NCI-H345 (cell line): ENCODE measurements around the gene SLC19A1.

Experiments used
- DNase-seq: peaks from one replicate; lab custom pipeline; 2025; lab: John Stamatoyannopoulos, UW

The SLC19A1 gene

DNA sequence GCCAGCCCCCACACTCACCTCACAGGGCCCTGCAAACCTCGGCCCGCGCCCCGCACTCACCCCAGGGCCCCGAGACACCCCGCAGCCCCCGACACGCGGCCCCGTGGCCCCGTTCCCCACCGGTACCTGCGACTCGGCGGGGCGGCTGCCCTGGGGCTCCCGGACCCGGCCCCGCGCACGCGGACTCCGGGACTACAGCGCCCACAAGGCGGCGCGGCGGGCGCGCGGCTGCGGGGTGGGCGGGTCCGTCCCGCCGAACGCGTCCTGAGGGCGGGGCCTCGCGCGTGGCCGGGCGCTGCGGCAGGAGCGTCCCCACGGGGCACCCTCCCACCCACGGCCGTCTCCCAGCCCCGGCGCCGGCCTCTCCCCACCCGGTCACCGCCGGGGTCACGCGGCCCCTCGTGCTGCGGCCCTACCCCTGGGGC is at the start of gene SLC19A1:
TSS of gene SLC19A1 (minus strand) at position 199 of the 425 bp plus-strand sequence. CDS start 4,481 bp downstream, outside the sequence.
- peak; percentile 64 for DNase-seq

DNA sequence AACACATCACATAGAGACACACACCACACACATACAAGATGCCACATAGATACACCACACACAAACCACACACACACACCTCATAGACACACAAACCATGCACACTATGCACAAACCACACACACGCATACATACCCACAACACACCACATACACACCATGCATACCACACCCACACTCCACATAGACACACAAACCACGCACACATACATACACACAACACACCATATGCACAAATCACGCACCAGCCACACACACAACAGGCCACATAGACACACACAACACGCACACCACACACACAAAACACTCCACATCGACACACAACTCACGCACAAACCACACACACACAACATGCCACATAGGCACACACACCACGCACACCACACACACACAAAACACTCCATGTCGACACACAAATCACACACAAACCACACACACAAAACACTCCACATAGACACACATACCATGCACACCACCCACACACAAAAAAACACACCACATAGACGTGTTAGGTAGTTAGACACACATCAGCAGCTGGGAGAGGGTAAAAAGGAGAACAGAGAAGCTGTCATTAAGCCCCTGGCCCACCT is 49.5 kb upstream of the SLC19A1 start:
- DNase-seq = no peak

DNA sequence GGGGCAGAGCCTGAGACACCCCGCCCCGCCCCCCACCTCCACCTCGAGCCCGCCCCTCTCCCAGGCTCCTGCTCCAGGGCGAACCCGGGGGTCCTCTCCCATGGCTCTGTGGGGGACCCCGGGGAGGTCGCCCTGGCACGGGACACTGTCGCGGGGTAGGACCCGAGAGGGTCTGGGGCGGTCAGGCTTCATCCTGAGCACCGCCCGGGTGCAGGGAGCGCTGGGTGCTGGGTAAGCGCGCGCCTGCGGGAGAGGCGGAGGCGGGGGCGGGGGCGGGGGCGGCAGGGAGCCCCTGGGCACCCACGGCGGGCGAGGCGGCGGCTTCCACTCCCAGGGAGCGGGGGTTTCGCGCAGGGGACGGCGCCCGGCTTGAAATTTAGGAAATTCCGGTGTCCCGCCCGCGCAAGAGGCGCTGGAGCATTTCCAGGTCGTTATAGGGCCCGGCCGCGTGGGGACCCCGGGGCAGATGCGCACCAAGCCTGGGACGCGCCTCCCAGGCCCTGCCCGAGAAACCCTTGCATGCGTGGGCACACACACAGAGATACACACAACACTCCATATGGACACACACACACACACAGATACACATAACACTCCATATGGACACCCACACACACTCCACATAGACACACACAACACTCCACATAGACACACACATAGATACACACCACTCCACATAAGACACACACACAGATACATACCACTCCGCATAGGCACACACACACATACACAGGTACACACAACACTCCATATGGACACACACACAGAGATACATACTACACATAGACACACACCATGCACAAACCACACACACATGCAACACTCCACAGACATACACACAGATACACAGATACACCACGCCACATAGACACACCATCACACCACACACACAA is 48.7 kb upstream of the SLC19A1 start:
- peak; percentile 34 for DNase-seq

DNA sequence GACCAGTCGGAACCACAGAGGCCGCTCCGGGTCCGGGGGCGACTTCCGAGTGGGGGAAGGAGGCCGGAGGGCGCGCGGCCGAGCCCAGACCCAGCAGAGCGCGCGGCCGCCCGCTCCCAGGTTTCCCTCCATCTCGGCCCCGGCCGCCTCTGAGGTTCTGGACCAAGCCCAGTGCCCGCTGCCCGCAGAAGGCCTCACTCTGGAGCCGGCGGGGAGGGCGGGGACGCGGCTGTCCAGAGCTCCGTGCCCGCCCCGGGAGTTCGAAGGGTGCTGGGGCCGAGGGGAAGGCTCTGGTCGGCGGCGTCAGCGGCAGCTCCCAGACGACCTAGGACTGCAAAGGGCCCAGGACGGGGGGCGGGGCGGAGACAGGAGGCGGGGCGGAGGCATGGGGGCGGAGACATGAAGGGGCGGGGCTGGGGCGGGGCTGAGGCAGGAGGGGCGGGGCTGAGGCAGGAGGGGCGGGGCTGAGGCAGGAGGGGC is 48.0 kb upstream of the SLC19A1 start:
- DNase-seq = no peak

DNA sequence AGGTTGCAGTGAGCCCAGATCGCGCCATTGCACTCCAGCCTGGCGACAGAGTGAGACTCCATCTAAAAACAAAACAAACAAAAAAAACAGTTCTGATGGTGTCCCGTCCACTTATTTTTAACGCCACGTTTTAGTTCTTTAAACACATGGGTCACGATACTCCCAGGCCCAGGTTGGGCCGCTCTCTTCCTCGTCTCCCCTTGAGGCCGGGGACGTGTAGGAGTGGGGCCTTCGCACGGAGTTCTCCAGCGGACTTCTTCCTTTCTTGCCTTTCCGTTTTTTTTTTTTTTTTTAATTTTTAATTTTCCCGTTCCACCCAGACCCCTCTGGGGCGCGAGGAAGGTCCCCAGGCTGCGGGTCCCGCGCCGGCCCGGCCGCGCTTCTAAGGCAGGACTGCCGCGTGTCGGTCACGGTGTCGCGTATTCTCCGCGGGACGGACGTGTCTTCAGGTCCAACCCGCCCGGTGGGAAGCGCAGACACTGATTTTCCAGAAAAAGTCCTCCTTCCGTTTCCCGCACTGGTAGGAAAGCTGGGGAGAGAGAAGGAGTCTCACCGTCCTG is 47.5 kb upstream of the SLC19A1 start:
- DNase-seq = no peak

DNA sequence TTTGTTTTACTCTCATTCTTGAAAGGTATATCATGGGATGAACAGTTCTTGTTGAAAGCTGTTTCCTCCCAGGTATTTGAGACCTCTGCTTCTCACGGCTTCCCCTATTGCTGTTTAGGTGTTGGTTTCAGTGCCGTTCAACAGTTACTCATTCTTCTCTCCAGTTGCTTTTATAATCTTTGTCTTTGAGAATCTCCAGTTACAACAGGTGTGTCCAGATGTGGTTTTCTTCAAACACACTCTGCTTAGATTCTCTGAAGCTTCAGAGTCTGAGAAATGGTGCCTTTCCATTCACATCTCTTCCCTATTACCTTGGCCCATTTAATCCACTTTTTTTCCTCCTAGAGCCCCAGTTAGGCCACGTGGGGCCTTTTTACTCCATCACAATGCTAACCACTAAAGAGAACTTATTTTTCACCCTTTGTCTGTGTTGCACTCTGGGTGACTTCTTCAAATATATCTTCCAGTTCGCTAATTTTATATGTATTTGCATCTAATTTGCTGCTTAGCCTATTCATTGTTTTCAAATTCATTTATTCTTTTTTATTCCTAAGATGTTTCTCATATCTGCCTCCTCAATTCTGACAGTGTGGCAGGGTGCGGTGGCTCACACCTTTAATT is 46.7 kb upstream of the SLC19A1 start:
- DNase-seq = no peak

DNA sequence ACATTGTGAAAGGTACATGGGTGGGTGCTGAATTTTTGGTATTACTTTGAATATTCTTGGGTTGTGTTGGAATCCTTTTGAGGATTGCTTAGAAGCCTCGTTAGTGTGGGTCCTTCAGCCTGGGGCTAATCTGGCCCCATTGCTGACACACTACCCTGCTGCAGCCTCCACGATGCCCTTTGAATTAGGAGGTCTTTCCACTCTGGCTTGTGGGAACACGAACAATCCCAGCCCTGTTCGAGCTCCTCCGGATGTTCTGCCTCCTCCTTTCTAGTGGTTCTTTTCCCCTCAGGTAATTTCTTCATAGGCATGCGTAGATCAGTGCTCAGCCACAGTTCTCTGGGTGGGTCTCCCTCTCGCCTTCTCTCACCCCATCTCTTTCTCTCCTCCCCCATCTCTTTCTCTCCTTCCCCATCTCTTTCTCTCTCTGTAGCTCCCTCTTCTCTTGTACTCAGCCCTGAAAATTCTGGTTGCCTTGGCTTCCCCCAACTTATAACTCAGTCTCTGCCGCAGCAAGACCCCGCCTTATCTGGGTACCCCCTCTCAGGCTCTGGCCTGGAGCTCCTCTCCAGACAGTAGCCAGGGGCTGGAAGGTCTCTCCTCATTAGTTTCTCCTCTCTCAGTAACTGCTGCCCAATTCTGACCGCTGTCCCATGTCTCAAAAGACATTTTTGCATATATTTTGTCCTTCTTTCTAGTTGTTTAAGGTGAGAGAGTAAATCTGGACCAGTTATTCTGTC is 46.0 kb upstream of the SLC19A1 start:
- no peak for DNase-seq

DNA sequence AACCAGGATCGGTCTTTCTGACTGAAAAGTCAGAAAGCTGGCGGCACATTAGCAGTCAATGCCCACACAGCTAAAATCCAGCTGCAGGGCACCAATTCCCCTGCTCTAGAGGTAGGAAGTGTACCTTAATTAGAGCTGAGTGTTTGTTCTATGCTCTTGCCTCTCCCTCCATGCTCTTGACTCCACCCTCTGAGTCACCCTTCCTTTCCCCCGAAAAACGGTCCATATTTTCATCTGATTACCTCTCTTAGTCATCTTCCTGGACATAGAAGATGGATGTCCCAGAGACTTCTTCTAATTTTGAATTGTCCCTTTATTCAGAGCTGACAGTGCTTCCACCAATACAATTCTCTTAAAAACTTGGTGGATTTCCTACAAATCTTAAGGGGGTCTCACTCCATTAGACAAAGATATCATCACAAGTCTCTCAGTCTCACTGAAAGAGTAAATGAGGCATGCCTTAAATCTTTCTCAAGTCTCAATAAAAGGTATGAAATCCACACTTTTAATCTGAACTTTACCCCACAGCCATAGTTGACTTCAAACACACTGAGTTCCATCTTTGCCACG is 44.1 kb upstream of the SLC19A1 start:
- DNase-seq = no peak

DNA sequence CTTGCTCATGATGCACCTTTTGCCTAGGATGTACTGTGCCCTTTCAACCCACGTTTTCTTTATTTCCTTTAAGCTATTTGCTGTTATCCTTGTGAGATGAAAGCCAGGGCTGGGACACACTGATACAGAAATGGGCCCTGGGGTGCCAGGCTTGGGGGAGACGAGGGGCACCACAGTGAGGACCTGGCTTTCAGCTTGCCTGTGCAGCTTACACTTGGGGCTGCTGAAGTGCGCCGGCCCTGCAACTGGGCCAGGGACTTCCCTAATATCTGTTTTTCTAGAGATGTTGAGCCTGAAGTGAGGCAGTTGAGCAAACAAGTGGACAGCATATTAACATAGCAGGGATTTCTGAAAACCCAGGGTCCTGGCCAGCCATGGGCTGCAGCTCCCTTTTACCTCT is 42.5 kb upstream of the SLC19A1 start:
- no peak for DNase-seq

DNA sequence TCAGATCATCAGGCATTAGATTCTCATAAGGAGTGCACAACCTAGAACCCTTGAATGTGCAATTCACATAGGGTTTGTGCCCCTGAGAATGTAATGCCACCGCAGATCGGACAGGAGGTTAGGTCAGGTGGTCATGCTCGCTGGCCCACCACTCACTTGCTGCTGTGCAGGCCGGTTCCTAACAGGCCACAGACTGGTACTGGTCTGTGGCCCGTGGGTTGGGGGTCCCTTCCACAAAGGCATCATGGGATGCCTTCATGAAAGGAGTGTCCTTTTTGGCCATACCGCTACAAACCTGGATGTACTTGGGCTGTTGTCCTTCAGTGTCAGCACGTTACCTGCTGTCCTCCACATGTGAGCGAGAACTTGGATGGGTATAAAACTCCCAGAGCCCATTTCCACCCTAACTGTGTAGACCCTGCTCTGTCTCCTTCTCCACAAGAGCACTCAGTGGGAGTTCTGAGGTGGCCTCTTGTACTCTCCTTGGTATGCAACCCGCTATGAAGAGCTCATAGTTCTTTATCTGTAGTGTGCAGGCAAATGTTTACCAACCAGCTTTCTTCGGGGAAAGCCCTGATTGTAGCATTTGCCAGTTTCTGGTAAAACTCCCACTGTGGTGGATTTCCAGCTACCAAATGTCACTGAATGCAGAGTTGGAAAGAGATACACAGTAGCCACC is 41.7 kb upstream of the SLC19A1 start:
- no peak for DNase-seq

DNA sequence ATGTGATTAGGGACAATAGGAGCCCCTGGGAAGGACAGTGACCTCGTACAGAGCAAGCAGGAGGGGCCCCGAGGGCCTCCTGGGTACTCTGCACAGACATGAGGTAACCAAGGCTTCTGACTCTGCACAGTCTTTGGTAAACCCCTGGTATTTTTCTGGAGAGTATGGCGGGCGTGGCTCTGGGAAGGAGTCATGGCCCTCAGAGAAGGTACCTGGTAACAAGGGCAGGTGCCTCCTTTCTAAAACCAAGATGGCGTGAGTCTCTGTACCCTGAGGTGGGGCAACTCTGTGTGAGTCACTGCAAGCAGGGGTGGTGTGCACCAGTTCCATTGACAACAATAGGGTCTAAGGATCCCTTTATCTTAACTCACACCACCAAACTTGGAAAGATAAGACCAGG is 39.9 kb upstream of the SLC19A1 start:
- no peak for DNase-seq

DNA sequence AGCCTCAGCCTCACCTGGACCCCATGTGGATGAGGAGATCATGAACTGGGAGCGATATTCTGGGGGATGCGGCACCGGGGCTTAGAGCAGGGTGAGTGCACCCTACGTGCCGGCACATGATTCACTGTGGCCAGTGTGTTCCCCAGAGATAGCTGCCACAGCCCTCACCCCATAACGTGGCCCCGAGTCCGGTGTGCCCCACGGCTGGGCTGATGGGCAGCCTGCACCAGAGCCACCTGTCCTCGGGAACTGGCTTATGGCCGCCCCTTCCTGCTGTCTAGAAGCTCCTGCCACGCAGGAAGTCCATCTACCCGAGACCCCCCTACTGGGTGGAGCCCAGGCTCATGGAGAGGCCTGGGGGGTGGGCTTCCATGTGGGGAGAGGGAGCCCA is 39.1 kb upstream of the SLC19A1 start:
- DNase-seq = no peak

DNA sequence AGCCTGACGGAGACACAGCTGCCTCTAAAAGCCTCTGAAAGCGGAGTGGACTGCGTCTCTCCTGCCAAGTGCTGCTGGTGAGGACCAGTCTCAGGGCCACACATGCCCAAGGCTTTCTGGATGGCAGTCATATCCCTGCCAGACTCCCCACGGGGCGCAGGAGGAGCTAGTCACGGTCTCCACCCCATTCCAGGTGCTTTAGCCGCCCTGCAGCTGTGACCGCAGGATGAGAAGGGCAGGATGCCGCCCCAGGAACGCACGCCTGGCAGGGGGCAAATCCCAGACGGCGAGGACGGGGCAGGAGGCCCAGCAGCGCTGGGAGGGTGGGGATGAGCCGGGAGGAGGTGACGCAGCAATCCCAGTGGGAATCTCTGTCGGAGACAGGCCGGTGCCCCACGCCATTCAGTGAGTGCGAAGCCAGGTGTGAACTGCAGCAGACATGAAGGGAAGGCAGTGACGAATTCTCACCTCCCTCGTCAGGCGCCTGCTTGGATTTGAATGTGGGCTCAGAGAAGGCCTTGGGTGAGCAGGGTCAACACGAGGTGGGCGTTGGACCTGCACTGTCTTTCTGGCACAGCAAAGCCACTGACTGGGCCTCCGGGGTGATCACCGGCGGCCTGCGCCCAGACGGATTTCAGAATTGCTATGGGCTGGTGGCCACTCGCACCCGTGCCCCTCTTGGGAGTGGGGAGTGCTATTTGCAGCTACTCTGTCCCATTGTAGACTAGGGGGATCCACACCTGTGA is 38.5 kb upstream of the SLC19A1 start:
- peak; percentile 69 for DNase-seq

DNA sequence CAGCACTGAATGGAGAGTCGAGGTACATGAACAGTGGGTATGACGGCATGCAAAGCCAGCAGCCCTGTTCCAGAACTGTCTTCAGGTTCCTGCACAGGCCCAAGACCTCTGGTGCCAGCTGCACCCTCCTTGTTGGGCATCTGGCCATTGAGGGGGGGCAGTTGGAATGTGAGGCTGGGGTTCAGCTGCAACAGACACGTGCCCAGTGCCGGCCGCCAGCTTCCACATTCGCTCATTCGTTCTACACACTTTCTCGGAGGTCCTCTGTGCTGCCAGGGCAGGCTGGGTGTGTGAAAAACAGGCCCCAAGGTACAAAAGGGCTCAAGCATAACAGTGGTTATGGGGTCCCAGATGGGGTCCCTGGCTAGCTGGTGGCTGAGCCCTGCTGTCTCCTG is 37.9 kb upstream of the SLC19A1 start:
- no peak for DNase-seq

DNA sequence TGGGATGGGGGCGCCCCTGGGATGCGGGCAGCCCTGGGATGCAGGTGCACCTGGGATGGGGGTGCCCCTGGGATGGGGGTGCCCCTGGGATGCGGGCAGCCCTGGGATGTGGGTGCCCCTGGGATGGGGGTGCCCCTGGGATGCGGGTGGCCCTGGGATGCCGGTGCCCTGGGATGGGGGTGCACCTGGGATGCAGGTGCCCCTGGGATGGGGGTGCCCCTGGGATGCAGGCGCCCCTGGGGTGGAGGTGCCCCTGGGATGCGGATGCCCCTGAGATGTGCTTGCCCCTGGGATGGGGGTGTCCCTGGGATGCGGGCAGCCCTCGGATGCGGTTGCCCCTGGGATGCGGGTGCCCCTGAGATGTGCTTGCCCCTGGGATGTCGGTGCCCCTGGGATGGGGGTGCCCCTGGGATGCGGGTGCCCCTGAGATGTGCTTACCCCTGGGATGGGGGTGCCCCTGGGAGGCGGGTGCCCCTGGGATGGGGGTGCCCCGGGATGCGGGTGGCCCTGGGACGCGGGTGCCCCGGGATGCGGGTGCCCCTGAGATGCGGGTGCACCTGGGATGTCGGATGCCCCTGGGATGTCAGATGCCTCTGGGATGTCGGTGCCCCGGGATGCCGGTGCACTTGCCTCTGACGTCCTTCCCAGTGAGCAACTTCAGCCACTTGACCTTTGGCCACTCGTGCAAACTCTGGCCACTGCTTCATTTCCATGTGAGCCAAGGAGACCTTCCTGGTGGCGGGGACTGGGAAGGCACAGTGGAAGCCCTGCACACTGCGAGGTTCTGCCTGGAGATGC is 37.3 kb upstream of the SLC19A1 start:
- no peak for DNase-seq

DNA sequence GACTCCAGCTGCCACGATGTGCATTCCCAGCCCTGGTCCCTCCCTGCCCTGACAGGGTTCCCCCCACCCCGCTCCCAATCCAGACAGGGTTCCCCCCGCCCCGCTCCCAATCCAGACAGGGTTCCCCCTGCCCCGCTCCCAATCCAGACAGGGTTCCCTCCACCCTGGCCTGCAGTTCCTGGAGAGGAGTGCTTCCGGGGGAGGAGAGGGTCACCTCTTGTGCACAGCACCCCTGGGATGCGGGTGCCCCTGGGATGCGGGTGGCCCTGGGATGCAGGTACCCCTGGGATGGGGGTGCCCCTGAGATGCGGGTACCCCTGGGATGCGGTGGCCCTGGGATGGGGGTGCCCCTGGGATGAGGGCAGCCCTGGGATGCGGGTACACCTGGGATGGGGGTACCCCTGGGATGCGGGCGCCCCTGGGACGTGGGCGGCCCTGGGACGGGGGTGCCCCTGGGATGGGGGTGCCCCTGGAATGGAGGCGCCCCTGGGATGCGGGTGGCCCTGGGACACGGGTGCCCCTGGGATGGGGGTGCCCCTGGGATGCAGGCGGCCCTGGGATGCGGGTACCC is 36.7 kb upstream of the SLC19A1 start:
- no peak for DNase-seq

DNA sequence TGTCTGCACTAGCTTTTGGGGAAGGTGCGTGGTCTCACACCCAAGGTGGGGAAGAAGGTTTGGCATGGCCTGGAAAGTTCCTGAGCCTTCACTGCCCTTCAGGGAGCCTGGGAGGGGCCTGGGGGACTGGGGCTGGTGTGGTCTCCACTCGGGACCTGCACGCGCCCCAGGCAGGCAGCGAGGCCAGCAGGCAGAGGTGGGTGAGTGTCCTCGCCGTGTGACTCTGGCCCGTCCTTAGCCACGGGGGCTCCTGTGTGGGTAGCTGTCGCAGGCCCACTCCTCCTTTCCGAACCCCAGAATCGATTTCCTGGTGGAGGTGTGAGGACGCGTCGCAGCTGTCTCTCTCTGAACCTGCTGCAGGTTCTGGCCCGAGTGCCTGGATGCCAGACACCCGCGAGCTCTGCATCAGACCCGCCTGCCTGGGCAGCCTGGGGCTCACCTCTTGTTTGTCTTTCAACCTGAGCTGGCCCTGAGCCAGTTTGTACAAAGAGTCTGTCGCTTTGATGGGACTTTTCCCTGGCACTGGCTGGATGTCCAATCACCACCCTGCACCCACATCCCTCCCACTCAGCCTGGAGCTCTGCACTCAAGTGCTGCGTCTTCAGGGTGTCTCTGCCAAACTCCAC is 36.0 kb upstream of the SLC19A1 start:
- DNase-seq = peak; percentile 89

DNA sequence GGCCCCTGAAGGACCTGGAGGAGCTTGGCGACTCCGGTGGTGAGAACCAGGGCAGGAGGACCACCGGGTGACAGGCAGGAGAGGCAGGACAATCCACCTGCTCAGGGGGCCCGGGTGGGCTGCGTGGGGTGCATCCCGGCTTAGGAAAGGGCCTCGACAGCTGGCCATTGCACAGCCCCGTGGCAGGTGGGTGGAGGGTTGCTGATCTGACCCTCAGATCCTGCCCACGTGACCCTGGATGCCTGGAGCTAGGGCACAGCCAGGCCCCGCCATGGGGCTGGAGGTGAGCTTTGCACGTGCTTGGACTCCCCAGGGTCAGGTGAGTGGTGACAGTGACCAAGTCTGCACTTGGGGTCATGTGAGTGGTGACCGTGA is 35.5 kb upstream of the SLC19A1 start:
- DNase-seq = no peak
